HepG2 (cell line): ENCODE results near the gene GPRC5B. TPM values are rescaled to one million over a fixed set of nuclear protein-coding genes. Genes with fewer than 3 reads are reported as not detected.

ENCODE experiments used
- ATAC-seq: fragments of 200-7000 bp; cut with Tn5 transposase; 3 replicates; pipeline ENCODE4 v1.9.1; 2020; ENCODE audit warnings: mild to moderate bottlenecking, moderate library complexity
- BruUV-seq: library from RNA; stranded (reverse); fragments of 400-500 nt; replicated peaks from 2 replicates; lab custom pipeline; 2021; lab: Mats Ljungman, UMichigan
- CTCF ChIA-PET: fragments of 300-600 bp; formaldehyde crosslinking; extraction: SDS; loops from one replicate; lab custom pipeline; 2021; ENCODE audit warnings: low total read pairs, inconsistent platforms, low intra/inter-chr PET ratio; lab: Yijun Ruan, JAX
- POLR2A ChIA-PET: fragments of 350-600 bp; sonication (Branson Sonifier 250); formaldehyde crosslinking; loops from one replicate; lab custom pipeline; 2020; ENCODE audit warnings: antibody characterized with exemption, inconsistent platforms; lab: Yijun Ruan, JAX
- DNase-seq: peaks from one replicate; pipeline ENCODE4 v3.0.0-alpha.2; 2015; ENCODE audit warnings: low spot score
- FAIRE-seq: peaks from 3 replicates; lab custom pipeline; 2011; peaks lifted over from hg19 to GRCh38; lab: Jason Lieb, UNC
- H2AFZ ChIP-seq: one replicate; pipeline ENCODE4 v1.6.1; 2011; ENCODE audit warnings: low read length, inconsistent platforms
- H3K27ac ChIP-seq: fragments of 300-600 bp; 3 replicates; pipeline ENCODE4 v1.8.0; 2011; ENCODE audit warnings: mixed run types, mild to moderate bottlenecking, mixed read lengths, low read length, inconsistent platforms; ENCODE audit not compliant: insufficient read depth; ENCODE audit errors: extremely low read length
- H3K27me3 ChIP-seq, 2 experiments: fragments of 200-600 bp in 1 of 2; 2 replicates in 1 of 2; 3 replicates in 1 of 2; pipeline versions ENCODE4 v1.6.0 to v1.8.0; 2011; ENCODE audit warnings: low read length in 2 of 2, mild to moderate bottlenecking in 2 of 2, moderate library complexity in 2 of 2, inconsistent platforms in 1 of 2; ENCODE audit not compliant: insufficient read depth in 2 of 2, control insufficient read depth in 1 of 2
- H3K36me3 ChIP-seq, 2 experiments: fragments of 200-600 bp in 1 of 2; replicated peaks in 1 of 2; 2 replicates in 1 of 2; 3 replicates in 1 of 2; pipeline versions ENCODE4 v1.5.1 to v1.8.0; 2011; ENCODE audit warnings: low read length in 2 of 2, inconsistent platforms in 1 of 2; ENCODE audit not compliant: insufficient read depth in 2 of 2, control insufficient read depth in 1 of 2
- H3K4me1 ChIP-seq: 2 replicates; pipeline ENCODE4 v1.5.1; 2012; ENCODE audit warnings: low read length, inconsistent platforms; ENCODE audit not compliant: insufficient read depth
- H3K4me2 ChIP-seq: 2 replicates; pipeline ENCODE4 v1.6.0; 2011; ENCODE audit warnings: low read depth, low read length, inconsistent platforms
- H3K4me3 ChIP-seq, 3 experiments: fragments of 200-600 bp in 1 of 3; sonication (generic), shearing (Covaris generic) in 1 of 3; replicated peaks in 1 of 3; 2 replicates each; pipeline ENCODE4 v1.5.1; 2011 to 2016; ENCODE audit warnings: low read length in 3 of 3, inconsistent platforms in 2 of 3, low read depth in 2 of 3, mild to moderate bottlenecking in 2 of 3, control low read depth in 1 of 3, mixed read lengths in 1 of 3; ENCODE audit not compliant: insufficient read depth in 1 of 3
- H3K79me2 ChIP-seq: one replicate; pipeline ENCODE4 v1.6.1; 2011; ENCODE audit warnings: low read length, inconsistent platforms; ENCODE audit not compliant: insufficient read depth
- H3K9ac ChIP-seq: 2 replicates; pipeline ENCODE4 v1.6.0; 2011; ENCODE audit warnings: mild to moderate bottlenecking, low read depth, low read length, inconsistent platforms; ENCODE audit not compliant: insufficient read depth
- H3K9me3 ChIP-seq: 2 replicates; pipeline ENCODE4 v1.5.1; 2012; ENCODE audit warnings: mild to moderate bottlenecking, low read length
- H4K20me1 ChIP-seq: 2 replicates; pipeline ENCODE4 v1.6.0; 2011; ENCODE audit warnings: inconsistent platforms, mild to moderate bottlenecking, low read length, moderate library complexity; ENCODE audit not compliant: insufficient read depth
- FOXJ3 ChIP-seq: sonication (generic); formaldehyde crosslinking; IDR thresholded peaks from 2 replicates; pipeline ENCODE4 v1.4.0; 2020; ENCODE audit warnings: missing genetic modification reagents, mild to moderate bottlenecking, borderline replicate concordance
- KLF9 ChIP-seq: IDR thresholded peaks from 2 replicates; pipeline ENCODE4 v1.6.1; 2016; ENCODE audit warnings: low read depth
- NONO ChIP-seq, 2 experiments: fragments of 450-650 bp in 1 of 2; sonication (generic) in 1 of 2; formaldehyde crosslinking in 1 of 2; IDR thresholded peaks in 1 of 2; conservative IDR thresholded peaks in 1 of 2; 2 replicates each; pipeline versions ENCODE4 v1.6.1 to v1.8.0; 2017 to 2022; ENCODE audit warnings: mild to moderate bottlenecking in 1 of 2, missing genetic modification reagents in 1 of 2, moderate library complexity in 1 of 2
- RELA ChIP-seq: sonication (generic); formaldehyde crosslinking; IDR thresholded peaks from 2 replicates; pipeline ENCODE4 v1.4.0; 2020; ENCODE audit warnings: missing genetic modification reagents
- RXRA ChIP-seq: sonication (generic); formaldehyde crosslinking; IDR thresholded peaks from 2 replicates; pipeline ENCODE4 v1.5.1; 2020; ENCODE audit warnings: missing genetic modification reagents
- SIX1 ChIP-seq: sonication (generic); formaldehyde crosslinking; IDR thresholded peaks from 2 replicates; pipeline ENCODE4 v1.4.0; 2020; ENCODE audit warnings: missing genetic modification reagents, borderline replicate concordance
- SMYD3 ChIP-seq: sonication (generic); formaldehyde crosslinking; IDR thresholded peaks from 2 replicates; pipeline ENCODE4 v1.8.1; 2023; ENCODE audit warnings: mild to moderate bottlenecking, missing genetic modification reagents
- ZNF292 ChIP-seq: sonication (generic); formaldehyde crosslinking; IDR thresholded peaks from 2 replicates; pipeline ENCODE4 v1.8.1; 2022; ENCODE audit warnings: mild to moderate bottlenecking, low read depth, missing genetic modification reagents, borderline replicate concordance
- WGBS: methylation state at CpG from one replicate; pipeline ENCODE4 v1.1.6; 2017; ENCODE audit warnings: low lambda C conversion rate; 5-methylcytosine and 5-hydroxymethylcytosine counted together
- in situ Hi-C: cut with HindIII; loops from 2 replicates; pipeline ENCODE4 v1.10.0; 2017; ENCODE audit warnings: low pct_unique_long_range_greater_than_20kb; ENCODE audit not compliant: extremely low pct_ligation_motif_present
- intact Hi-C: fragments of 100-400 bp; cut with micrococcal nuclease; formaldehyde crosslinking; loops from one replicate; pipeline ENCODE4 v1.10.0; 2022; ENCODE audit not compliant: unreplicated experiment
- polyA plus RNA-seq, 8 experiments: library from polyadenylated mRNA; depleted of rRNA in 3 of 8; stranded (reverse) in 7 of 8; unstranded in 1 of 8; fragments of >200 nt; fragmentation: Illumina TruSeq in 4 of 8; extraction: Trizol in 4 of 8; gene quantifications; 2 replicates each; pipeline versions ENCODE4 v1.2.1 to v1.2.3, GENCODE V29; 2011 to 2016; ENCODE audit warnings: low read depth in 4 of 8, missing spikeins in 1 of 8, mixed read lengths in 1 of 8; ENCODE audit not compliant: insufficient read depth in 1 of 8
- total RNA-seq, 5 experiments: library from RNA; depleted of rRNA; stranded (reverse); fragments of >200 nt; fragmentation: Illumina TruSeq; extraction: Trizol; gene quantifications; 2 replicates each; pipeline ENCODE4 v1.2.3, GENCODE V29; 2016; ENCODE audit warnings: low read depth in 1 of 5
- TF ChIP-seq, protein P1 (sequence below): sonication (generic); formaldehyde crosslinking; IDR thresholded peaks from 2 replicates; pipeline ENCODE4; 2020; ENCODE audit warnings: missing genetic modification reagents, mild to moderate bottlenecking, borderline replicate concordance
- TF ChIP-seq, protein P2 (sequence below): sonication (generic); formaldehyde crosslinking; IDR thresholded peaks from 2 replicates; pipeline ENCODE4 v1.4.0; 2020; ENCODE audit warnings: mild to moderate bottlenecking, missing genetic modification reagents
- TF ChIP-seq, protein P3 (sequence below): sonication (generic); formaldehyde crosslinking; IDR thresholded peaks from 2 replicates; pipeline ENCODE4 v1.4.0; 2020; ENCODE audit warnings: missing genetic modification reagents, borderline replicate concordance
- TF ChIP-seq, protein P4 (sequence below): IDR thresholded peaks from 2 replicates; pipeline ENCODE4 v1.6.1; 2016; ENCODE audit warnings: mild to moderate bottlenecking, missing biosample characterization, missing genetic modification reagents

GPRC5B gene
- total and polyA plus RNA-seq, 2 of the 13 experiments (the other 11 are each of a cell fraction or from before 2014, with no cell fraction given): 0.46 to 0.53 TPM

DNA sequence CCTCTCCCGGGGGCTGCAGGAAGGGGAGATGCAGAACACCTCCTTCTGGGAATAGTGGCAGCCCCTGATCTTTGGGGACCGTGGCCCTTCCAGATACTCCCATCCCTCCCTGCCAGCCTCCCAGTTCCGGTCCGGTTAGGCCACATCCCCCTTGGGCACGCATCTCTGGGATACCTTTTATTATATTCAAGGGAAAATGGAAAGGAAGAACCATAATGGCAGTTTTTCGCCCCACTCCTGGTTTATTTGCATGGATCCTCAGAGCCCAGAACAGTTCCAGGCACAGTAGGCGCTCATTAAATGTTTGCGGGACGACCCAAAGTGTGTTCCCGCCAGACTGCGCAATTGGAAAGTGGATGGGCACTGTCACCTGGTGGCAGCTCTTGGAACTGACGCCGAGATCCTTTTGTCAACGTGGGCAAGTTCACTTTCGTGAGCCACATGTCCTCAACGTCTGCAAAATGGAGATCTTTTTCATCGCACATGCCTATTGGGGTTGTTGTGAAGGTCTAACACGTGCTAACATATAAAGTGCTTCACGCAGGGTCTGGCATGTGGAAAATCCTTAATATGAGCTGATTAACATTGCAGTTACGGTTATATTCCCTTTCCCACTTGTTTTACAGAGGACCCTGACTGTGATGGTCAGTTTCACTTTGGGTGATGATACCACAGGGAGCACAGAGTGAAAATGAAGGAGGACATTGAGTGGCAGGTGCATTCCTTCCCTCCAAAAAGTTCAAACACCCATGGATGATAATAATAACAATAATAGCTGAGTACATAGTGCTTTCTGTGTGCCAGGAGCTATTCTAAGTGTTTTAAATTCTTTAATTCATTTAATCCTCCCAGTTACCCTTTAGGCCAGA is 1.7 kb upstream of the GPRC5B start:
- peak overlapping the region in 1 of 3 experiments; percentile 39; a peak in 1 of 6 replicates for H3K4me3 ChIP-seq
- in situ Hi-C loops: loop anchor here (5.0 kb wide), 2 partner anchors 169 to 284 kb away; partner anchors contain the start of genes IQCK and KNOP1
- intact Hi-C loops: loop anchor here (1.0 to 5.0 kb wide), 4 partner anchors 169 to 327 kb away; partner anchors contain the start of genes IQCK and KNOP1
- TF ChIP-seq ZNF292 (peak; percentile 45; the same call in 1 of the 2 replicates), SMYD3 (CRISPR knock-in tag) (peak; percentile 75; the same call in 1 of the 2 replicates), NONO (IDR thresholded peaks at IDR 0.05) (no peak), NONO (CRISPR knock-in tag; conservative IDR thresholded peaks at IDR 0.05) (peak; percentile 78), RELA (CRISPR knock-in tag) (peak; percentile 46; the same call in 1 of the 2 replicates), KLF9 (no peak), SIX1 (CRISPR knock-in tag) (no peak), FOXJ3 (0 out of 2 replicates have a peak, but pooled peaks have one; percentile 29), RXRA (CRISPR knock-in tag) (no peak)
- TF ChIP-seq, protein P1, sequence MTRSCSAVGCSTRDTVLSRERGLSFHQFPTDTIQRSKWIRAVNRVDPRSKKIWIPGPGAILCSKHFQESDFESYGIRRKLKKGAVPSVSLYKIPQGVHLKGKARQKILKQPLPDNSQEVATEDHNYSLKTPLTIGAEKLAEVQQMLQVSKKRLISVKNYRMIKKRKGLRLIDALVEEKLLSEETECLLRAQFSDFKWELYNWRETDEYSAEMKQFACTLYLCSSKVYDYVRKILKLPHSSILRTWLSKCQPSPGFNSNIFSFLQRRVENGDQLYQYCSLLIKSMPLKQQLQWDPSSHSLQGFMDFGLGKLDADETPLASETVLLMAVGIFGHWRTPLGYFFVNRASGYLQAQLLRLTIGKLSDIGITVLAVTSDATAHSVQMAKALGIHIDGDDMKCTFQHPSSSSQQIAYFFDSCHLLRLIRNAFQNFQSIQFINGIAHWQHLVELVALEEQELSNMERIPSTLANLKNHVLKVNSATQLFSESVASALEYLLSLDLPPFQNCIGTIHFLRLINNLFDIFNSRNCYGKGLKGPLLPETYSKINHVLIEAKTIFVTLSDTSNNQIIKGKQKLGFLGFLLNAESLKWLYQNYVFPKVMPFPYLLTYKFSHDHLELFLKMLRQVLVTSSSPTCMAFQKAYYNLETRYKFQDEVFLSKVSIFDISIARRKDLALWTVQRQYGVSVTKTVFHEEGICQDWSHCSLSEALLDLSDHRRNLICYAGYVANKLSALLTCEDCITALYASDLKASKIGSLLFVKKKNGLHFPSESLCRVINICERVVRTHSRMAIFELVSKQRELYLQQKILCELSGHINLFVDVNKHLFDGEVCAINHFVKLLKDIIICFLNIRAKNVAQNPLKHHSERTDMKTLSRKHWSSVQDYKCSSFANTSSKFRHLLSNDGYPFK (CRISPR knock-in tag): 0 out of 2 replicates have a peak, but pooled peaks have one; percentile 8
- TF ChIP-seq, protein P2, sequence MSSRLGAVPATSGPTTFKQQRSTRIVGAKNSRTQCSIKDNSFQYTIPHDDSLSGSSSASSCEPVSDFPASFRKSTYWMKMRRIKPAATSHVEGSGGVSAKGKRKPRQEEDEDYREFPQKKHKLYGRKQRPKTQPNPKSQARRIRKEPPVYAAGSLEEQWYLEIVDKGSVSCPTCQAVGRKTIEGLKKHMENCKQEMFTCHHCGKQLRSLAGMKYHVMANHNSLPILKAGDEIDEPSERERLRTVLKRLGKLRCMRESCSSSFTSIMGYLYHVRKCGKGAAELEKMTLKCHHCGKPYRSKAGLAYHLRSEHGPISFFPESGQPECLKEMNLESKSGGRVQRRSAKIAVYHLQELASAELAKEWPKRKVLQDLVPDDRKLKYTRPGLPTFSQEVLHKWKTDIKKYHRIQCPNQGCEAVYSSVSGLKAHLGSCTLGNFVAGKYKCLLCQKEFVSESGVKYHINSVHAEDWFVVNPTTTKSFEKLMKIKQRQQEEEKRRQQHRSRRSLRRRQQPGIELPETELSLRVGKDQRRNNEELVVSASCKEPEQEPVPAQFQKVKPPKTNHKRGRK (CRISPR knock-in tag): no peak
- TF ChIP-seq, protein P3, sequence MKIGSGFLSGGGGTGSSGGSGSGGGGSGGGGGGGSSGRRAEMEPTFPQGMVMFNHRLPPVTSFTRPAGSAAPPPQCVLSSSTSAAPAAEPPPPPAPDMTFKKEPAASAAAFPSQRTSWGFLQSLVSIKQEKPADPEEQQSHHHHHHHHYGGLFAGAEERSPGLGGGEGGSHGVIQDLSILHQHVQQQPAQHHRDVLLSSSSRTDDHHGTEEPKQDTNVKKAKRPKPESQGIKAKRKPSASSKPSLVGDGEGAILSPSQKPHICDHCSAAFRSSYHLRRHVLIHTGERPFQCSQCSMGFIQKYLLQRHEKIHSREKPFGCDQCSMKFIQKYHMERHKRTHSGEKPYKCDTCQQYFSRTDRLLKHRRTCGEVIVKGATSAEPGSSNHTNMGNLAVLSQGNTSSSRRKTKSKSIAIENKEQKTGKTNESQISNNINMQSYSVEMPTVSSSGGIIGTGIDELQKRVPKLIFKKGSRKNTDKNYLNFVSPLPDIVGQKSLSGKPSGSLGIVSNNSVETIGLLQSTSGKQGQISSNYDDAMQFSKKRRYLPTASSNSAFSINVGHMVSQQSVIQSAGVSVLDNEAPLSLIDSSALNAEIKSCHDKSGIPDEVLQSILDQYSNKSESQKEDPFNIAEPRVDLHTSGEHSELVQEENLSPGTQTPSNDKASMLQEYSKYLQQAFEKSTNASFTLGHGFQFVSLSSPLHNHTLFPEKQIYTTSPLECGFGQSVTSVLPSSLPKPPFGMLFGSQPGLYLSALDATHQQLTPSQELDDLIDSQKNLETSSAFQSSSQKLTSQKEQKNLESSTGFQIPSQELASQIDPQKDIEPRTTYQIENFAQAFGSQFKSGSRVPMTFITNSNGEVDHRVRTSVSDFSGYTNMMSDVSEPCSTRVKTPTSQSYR: no peak; the same call in 1 of the 2 replicates
- TF ChIP-seq, protein P4, sequence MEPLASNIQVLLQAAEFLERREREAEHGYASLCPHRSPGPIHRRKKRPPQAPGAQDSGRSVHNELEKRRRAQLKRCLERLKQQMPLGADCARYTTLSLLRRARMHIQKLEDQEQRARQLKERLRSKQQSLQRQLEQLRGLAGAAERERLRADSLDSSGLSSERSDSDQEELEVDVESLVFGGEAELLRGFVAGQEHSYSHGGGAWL: peak; percentile 55; the same call in 1 of the 2 replicates

More for the DNA sequence above, 1.7 kb upstream of the GPRC5B start:
- Histone ChIP-seq H3K9me3 (no peaks in the 10 kb centered on the region), H4K20me1 (no peaks in the 10 kb centered on the region; the same call in 1 of the 2 replicates), H3K9ac (no peak overlapping the region; the same call in 1 of the 2 replicates), H3K36me3 (no peaks in the 10 kb centered on the region), H3K4me1 (peaks cover 25% of the 10 kb centered on the region), H3K4me2 (peak overlapping the region; percentile 74), H3K27ac (no peak overlapping the region), H3K79me2 (no peaks in the 10 kb centered on the region), H3K27me3 (peaks cover 11 to 39% of the 10 kb centered on the region in 2 experiments), H2AFZ (peak overlapping the region; percentile 80)
- FAIRE-seq: peak; percentile 99
- peak; percentile 63 for ATAC-seq
- POLR2A ChIA-PET: interaction anchor here (0.9 kb wide), 1 partner anchor 272 kb away, joined by 3 read pairs; no protein-coding TSS in a partner anchor
- CTCF ChIA-PET: interaction anchor here (1.0 to 5.7 kb wide), 6 partner anchors 227 to 327 kb away, joined by 3 to 234 read pairs (median 10); no protein-coding TSS in a partner anchor
- 21% methylated on average over 20 of the region's 20 CpGs for WGBS
- BruUV-seq: no TSS peak
- DNase-seq: peak; percentile 76
